ENCODE measurements around the gene HELQ. TPM values are rescaled to one million over a fixed set of nuclear protein-coding genes. Genes with fewer than 3 reads are reported as not detected.

HELQ gene
- total and polyA plus RNA-seq, 2 donors (not counting 1 experiment from before 2014, with no cell fraction given): 21.7 to 42.4 TPM

DNA sequence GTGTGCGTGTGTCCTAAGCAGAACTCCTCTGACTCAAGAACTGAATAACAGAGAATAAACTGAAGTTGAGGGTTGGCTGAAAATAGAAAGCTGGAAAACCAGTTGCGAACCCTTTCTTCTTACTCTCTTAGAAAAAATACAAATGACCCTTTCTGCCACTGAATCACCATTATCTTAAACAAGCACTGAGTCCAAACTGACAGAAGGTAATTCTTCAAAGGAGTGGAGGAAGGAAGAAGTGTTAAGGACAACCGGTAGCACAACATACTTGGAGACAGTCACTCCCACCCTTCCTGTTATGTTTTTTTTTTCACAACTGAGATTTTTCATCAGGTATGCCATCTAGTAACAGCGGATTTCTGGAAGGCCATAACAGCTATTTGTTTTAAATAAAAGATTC is 38.1 kb downstream of the HELQ start:
- no peak overlapping the region for H3K27ac ChIP-seq (ENCODE audit: low read length in 2 of 2)
- ChIA-PET CTCF (no interaction called here), POLR2A (no interaction called here)
- intact Hi-C loops (cut with micrococcal nuclease): no loop called here
- Mint-ChIP-seq H3K27me3 (no peaks in the 10 kb centered on the region), H3K9me3 (ENCODE audit: insufficient read depth) (no peaks in the 10 kb centered on the region), H3K4me3 (no peak overlapping the region), H3K4me1 (no peaks in the 10 kb centered on the region), H3K27ac (no peak overlapping the region)
- H3K4me2 ChIP-seq (replicated peaks; ENCODE audit: low read depth, low read length, poor library complexity, severe bottlenecking): no peak overlapping the region
- TF ChIP-seq EZH2 (IDR thresholded peaks at IDR 0.05; ENCODE audit: borderline replicate concordance, insufficient read depth, low read depth, low read length, poor library complexity, severe bottlenecking): no peak
- TF ChIP-seq, protein P1, sequence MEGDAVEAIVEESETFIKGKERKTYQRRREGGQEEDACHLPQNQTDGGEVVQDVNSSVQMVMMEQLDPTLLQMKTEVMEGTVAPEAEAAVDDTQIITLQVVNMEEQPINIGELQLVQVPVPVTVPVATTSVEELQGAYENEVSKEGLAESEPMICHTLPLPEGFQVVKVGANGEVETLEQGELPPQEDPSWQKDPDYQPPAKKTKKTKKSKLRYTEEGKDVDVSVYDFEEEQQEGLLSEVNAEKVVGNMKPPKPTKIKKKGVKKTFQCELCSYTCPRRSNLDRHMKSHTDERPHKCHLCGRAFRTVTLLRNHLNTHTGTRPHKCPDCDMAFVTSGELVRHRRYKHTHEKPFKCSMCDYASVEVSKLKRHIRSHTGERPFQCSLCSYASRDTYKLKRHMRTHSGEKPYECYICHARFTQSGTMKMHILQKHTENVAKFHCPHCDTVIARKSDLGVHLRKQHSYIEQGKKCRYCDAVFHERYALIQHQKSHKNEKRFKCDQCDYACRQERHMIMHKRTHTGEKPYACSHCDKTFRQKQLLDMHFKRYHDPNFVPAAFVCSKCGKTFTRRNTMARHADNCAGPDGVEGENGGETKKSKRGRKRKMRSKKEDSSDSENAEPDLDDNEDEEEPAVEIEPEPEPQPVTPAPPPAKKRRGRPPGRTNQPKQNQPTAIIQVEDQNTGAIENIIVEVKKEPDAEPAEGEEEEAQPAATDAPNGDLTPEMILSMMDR (IDR thresholded peaks at IDR 0.05): no peak
- no peaks in the 10 kb centered on the region for H3K4me1 ChIP-seq (ENCODE audit: control insufficient read depth in 2 of 2, insufficient read depth in 2 of 2, low read length in 2 of 2)
- whole genome bisulfite sequencing (ENCODE audit: insufficient coverage): no CpG with 5 or more reads among the region's 4 CpGs
- no peak overlapping the region for H3K4me3 ChIP-seq (ENCODE audit: control extremely low read depth in 1 of 5, extremely low read depth in 1 of 5, insufficient read depth in 1 of 5, low read depth in 2 of 5, low read length in 4 of 5)
- H3K36me3 ChIP-seq (replicated peaks in 1 of 2; ENCODE audit: control extremely low read depth in 1 of 2, control insufficient read depth in 1 of 2, extremely low read depth in 1 of 2, insufficient read depth in 2 of 2, low read length in 1 of 2): peaks cover 8 to 67% of the 10 kb centered on the region in 2 experiments
- DNase-seq (no peak), ATAC-seq (ENCODE audit: low read depth) (no peak)
- no peaks in the 10 kb centered on the region for H3K79me2 ChIP-seq (ENCODE audit: control insufficient read depth, insufficient read depth, low read length)
- H3K9me3 ChIP-seq (ENCODE audit: control extremely low read depth in 1 of 3, control insufficient read depth in 2 of 3, insufficient read depth in 1 of 3, low read length in 2 of 3): no peaks in the 10 kb centered on the region
- no peak overlapping the region for H3K9ac ChIP-seq (ENCODE audit: low read length)
- H3K27me3 ChIP-seq (replicated peaks in 1 of 4; ENCODE audit: control extremely low read depth in 1 of 4, control insufficient read depth in 3 of 4, insufficient read depth in 4 of 4, low read length in 3 of 4): no peaks in the 10 kb centered on the region
- no peak overlapping the region for H2AFZ ChIP-seq (ENCODE audit: insufficient read depth, low read depth, low read length, poor library complexity, severe bottlenecking)
- H4K20me1 ChIP-seq (ENCODE audit: control insufficient read depth, insufficient read depth, low read length, poor library complexity, severe bottlenecking): no peaks in the 10 kb centered on the region

DNA sequence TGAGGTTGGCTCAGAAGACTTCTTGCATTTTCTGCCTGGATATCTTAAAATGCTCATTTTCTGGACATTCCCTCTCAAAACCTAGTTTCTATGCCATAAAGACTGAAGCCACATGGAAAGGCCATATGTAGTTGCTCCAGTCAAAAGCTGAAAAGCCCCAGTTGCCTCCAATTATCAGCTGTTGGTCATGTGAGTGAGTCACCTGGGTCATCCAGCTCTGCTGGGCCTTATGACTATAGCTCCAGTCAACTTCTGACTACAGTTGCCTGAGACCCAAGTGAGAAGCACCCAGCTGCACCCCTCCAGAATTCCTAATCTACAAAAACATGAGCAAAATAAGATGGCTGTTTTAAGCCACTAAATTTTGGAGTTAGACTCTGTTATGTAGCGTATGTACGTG is 41.9 kb downstream of the HELQ start:
- Histone ChIP-seq H3K4me1 (ENCODE audit: control insufficient read depth in 2 of 2, insufficient read depth in 2 of 2, low read length in 2 of 2) (no peaks in the 10 kb centered on the region), H3K36me3 (replicated peaks in 1 of 2; ENCODE audit: control extremely low read depth in 1 of 2, control insufficient read depth in 1 of 2, extremely low read depth in 1 of 2, insufficient read depth in 2 of 2, low read length in 1 of 2) (peaks cover 3 to 70% of the 10 kb centered on the region in 2 experiments), H3K27me3 (replicated peaks in 1 of 4; ENCODE audit: control extremely low read depth in 1 of 4, control insufficient read depth in 3 of 4, insufficient read depth in 4 of 4, low read length in 3 of 4) (no peaks in the 10 kb centered on the region), H3K9ac (ENCODE audit: low read length) (no peak overlapping the region), H3K27ac (ENCODE audit: low read length in 2 of 2) (no peak overlapping the region), H3K4me3 (ENCODE audit: control extremely low read depth in 1 of 5, extremely low read depth in 1 of 5, insufficient read depth in 1 of 5, low read depth in 2 of 5, low read length in 4 of 5) (no peak overlapping the region), H3K9me3 (ENCODE audit: control extremely low read depth in 1 of 3, control insufficient read depth in 2 of 3, insufficient read depth in 1 of 3, low read length in 2 of 3) (no peaks in the 10 kb centered on the region), H2AFZ (ENCODE audit: insufficient read depth, low read depth, low read length, poor library complexity, severe bottlenecking) (no peak overlapping the region), H3K79me2 (ENCODE audit: control insufficient read depth, insufficient read depth, low read length) (no peaks in the 10 kb centered on the region), H3K4me2 (replicated peaks; ENCODE audit: low read depth, low read length, poor library complexity, severe bottlenecking) (no peak overlapping the region), H4K20me1 (ENCODE audit: control insufficient read depth, insufficient read depth, low read length, poor library complexity, severe bottlenecking) (no peaks in the 10 kb centered on the region)
- Mint-ChIP-seq H3K27me3 (no peaks in the 10 kb centered on the region), H3K4me1 (no peaks in the 10 kb centered on the region), H3K9me3 (ENCODE audit: insufficient read depth) (no peaks in the 10 kb centered on the region), H3K27ac (no peak overlapping the region), H3K4me3 (no peak overlapping the region)
- no peak for TF ChIP-seq EZH2 (IDR thresholded peaks at IDR 0.05; ENCODE audit: borderline replicate concordance, insufficient read depth, low read depth, low read length, poor library complexity, severe bottlenecking)
- TF ChIP-seq, protein P1 (IDR thresholded peaks at IDR 0.05): no peak
- ATAC-seq (ENCODE audit: low read depth): no peak
- no peak for DNase-seq
- intact Hi-C loops (cut with micrococcal nuclease): no loop called here
- CTCF ChIA-PET: no interaction called here
- WGBS (ENCODE audit: insufficient coverage): no CpG with 5 or more reads among the region's 2 CpGs
- POLR2A ChIA-PET: no interaction called here
